Muscle of arm (tissue), 12 donors: ENCODE results near the gene CLIC6. TPM values are rescaled to one million over a fixed set of nuclear protein-coding genes. Genes with fewer than 3 reads are reported as not detected.

ENCODE experiments used
- DNase-seq: peaks from one replicate; pipeline ENCODE4 v3.0.0-alpha.2; 2013
- polyA plus RNA-seq, 12 donors: library from polyadenylated mRNA; unstranded; fragments of 120-200 nt; gene quantifications; one replicate each; pipeline ENCODE4 v1.2.1, GENCODE V29; 2013; ENCODE audit not compliant: insufficient read length in 12 of 12

Gene CLIC6
- polyA plus RNA-seq, 12 donors, result 0.04 to 0.12 (median 0.07) TPM; not detected in 7

DNA sequence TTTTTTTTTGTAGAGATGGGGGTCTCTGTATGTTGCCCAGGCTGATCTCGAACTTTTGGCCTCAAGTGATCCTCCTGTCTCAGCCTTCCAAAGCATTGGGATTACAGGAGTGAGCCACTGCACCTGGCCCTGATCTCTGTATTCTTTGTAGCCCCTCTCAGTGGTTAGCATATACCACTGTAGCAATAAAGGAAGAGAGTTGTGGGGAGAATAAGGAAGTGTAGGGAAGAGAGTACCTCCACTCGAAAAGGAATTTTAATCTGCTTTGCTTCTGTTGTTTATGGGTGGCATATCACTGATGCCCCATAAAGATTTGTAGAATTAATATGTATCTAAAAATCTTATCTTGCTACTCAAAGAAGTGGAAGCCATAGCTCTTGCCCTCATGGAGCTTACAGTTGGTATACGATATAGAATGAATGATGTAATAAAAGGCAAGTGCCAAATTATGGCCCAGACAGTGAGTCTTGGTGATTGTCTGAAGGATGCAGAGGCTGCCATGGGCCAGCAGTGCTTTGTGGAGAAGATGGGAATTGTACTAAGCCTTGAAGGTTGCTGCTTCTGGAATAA lies 96.0 kb downstream of the CLIC6 start:
- no peak for DNase-seq

- DNase-seq, result no peak
Measured at GRCh38 chr21:34765619-34766018, 96.8 kb downstream of the CLIC6 start.

- DNase-seq, result no peak
Measured at GRCh38 chr21:34766862-34767261, 98.1 kb downstream of the CLIC6 start.

Other genes with a start within 250 kb of the CLIC6 start
- gene SMIM34, start 245.0 kb upstream of the CLIC6 start, polyA plus RNA-seq, result under 1 TPM in 6 of 12 donors, not detected in 6; 0.14 to 0.43 (median 0.31) TPM
- gene KCNE1, start 156.8 kb upstream of the CLIC6 start, polyA plus RNA-seq, result 1 to 10 TPM in 1 of 12 donors, under 1 TPM in 8, not detected in 3; 0.19 to 1.2 (median 0.70) TPM
- gene RCAN1, start 53.9 kb upstream of the CLIC6 start, polyA plus RNA-seq, result 10 to 100 TPM in 11 of 12 donors, not detected in 1; 17.6 to 76.2 (median 29.1) TPM